Measurements from ENCODE around the gene MYPN.

GRCh38 chr10:68146133-68146532 is 36.8 kb downstream of the MYPN start:
- TF ChIP-seq CTCF (IDR thresholded peaks at IDR 0.05) = no peak
- TF ChIP-seq EP300 (IDR thresholded peaks at IDR 0.05) = no peak
- TF ChIP-seq POLR2AphosphoS5 (IDR thresholded peaks at IDR 0.05) = no peak

All from suprapubic skin (tissue), 4 donors.